ENCODE data around the gene KCNQ5.

The KCNQ5 gene

DNA sequence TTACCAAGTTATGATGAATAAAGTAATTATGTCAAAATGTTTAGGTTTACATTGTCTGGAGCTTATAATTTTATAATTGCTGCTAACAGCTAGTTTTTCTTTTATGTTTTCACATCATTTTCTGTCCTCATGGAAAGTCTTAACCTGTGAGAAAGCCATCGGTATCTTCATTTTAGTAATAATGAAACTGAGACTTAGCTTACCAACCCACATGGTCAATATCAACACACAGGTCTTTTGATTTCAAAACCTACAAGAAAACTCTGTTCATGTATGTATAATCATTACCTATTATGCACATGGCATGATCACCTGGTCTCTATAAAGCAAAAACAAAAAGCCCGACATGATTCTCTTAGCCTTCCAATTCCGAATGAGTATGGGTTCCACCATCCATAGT lies 61.9 kb downstream of the KCNQ5 start:
- DNase-seq, result no peak

DNA sequence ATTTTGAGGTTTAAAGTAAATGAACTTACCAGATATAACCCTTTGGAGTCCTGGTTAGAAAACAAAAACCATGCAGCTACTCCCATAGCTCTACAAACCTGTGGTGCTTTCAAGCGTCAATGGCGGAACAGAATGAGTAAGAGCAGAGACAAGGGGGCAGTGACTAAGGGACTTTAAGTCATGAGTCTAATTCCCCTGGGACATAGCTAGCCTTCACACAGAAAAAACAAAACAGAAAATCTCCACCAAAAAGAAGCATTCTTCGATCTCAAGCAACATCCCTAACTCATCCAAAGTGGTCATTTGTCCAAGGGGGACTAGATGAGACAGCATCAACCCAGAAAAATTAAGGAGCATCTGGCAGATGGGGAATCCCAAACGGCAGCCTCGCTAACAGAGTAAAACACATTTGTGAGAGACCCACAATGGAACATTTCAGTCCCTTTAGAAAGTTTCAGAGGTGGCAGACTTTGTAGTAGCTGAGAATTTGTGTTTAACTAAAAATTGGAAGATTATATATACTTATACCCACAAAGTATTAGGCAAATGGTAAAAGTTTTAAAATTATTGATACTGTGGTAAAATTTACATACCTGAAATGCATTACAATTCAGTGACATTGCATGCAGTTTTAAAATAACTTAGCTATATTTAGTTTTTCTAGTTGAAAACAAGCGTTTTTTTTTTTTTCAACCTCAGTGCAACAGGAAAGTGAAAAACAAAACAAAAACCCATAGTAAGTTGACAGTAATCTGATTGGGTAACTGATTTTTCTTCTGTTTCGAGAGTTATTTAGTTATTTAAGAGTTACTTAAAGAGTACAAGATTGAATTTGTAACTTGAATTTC lies 67.5 kb downstream of the KCNQ5 start:
- no peak for DNase-seq

GRCh38 chr6:72691249-72691648 lies 69.4 kb downstream of the KCNQ5 start:
- DNase-seq, result no peak

- no peak for DNase-seq
Measured at GRCh38 chr6:72696055-72696454, 74.2 kb downstream of the KCNQ5 start.

DNA sequence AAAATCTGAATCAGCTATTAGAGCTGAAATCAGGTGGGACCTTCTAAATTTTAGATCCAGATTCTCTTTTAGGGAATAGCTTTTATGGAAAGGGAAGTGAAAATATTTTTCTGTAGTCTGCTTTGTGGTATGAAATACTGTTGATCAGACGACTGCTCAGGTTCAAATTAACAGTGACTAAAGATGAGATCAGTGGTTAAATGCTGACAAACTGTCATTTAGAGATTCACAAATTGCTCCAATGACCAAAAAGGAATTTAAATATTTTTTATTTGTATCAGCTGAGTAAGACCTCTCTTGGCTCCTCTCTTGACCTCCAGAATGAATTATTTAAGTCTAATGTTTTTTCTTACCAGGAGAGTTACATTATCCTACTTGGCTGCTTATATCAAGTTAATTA lies 77.3 kb downstream of the KCNQ5 start:
- no peak for DNase-seq

DNA sequence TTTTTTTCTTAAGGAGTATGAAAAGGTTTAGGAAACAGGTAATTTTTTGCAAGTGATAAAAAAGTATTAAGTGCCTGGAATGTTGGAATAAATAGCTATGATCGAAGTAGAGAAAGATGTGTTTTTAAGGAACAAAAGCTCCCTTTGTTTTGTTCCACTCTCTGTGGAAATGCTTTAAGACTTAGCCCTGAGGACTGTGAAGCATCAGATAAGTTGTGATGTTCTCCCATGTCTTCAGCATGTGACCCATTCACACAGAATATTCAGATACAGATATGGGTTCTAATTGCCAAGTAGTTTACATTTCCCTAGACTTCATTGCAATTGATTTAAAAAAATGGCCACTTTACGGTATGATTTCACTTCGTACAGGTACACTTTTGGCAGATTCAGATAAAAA lies 80.6 kb downstream of the KCNQ5 start:
- no peak for DNase-seq

GRCh38 chr6:72703093-72703492 lies 81.2 kb downstream of the KCNQ5 start:
- DNase-seq, result no peak

DNA sequence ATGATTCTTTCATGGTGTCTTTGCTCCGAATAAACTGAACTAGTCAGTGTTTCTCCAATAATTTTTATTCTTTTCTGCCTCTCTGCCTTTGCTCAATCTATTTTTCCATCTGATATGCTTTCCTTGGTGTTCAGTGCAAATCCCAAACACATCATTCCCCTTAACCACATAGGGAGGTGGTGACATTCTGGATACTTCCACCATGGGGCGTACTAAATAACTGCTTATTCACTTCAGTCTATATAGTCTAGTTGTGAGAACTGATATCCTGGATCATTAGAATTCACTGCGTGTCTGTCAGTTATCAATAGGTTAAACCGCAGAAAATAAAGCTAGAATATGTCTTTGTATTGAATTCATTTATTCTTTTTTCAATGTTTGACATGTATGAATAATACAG lies 83.1 kb downstream of the KCNQ5 start:
- DNase-seq, result no peak

DNA sequence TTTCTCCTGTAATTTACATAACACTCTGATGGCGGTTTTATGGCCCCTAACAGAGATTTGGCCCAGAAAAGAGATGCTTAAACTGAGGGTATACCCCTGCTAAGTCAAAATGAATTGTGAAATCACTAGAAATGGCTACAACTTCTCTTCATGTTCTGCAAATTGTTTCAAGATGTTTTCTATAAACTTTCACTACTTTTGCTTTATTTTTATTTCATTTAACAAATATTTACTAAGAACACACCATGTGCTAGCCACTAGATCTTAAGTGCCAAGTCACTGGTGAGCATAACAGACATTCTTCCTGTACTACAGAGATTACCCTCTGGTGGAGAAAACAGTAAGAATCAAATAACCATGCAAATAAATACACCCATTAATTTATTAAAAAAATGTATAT lies 87.6 kb downstream of the KCNQ5 start:
- DNase-seq, result no peak

DNA sequence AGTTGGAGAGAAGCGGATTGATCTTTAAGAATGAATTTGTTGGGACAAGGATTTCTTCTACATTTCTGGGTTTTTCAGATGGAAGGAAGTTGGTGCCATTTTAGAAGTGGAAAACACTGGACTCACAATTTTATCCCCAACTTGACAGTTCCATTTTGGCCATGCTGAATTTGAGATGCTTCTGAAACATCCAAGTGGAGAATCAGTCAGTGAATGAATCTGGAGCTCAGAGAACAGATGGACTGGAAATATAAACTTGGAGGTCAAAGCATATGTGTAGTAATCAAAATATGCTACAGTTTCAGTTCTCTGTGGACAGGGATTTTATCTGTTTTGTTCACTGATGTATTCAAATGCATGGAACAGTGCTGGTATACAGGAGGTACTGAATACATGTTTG lies 89.9 kb downstream of the KCNQ5 start:
- DNase-seq, result no peak

- no peak for DNase-seq
Measured at GRCh38 chr6:72712910-72713309, 91.0 kb downstream of the KCNQ5 start.

DNA sequence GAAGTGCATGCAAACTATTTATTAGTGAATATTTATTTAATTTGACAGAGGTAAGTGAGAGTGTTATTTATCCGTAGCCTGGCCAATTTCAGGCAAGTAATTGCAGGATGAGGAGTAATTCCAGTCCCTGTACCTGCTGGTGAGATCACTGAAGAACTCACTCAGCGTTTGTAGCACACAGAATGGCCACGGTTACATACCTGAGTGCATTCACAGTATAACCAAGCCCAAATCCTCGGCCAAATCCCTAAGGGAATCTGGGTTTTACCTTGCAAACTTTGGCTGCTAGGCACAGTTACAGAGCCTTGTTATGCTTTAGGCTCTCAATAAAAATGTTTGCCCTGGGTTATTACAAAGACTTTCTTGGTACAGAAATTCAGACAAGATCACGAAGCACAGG lies 93.3 kb downstream of the KCNQ5 start:
- DNase-seq, result no peak

DNA sequence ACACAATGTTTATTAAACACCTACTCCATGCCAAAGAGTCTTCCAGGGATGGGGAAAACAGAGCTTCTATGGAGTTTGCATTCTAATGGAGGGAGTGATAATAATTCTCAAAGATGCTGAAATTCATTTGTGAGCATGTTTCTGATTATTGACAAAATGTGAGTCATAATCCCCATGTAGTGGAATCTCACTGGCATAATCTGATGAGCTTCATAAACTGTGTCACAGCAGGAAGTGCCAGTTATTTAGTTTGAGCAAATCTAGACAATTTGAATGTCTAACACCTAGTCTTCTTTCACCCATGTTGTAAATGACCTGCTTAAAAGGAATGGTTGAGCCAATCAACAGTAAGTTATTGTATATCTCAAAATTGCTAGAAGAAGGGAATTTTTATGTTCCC lies 95.1 kb downstream of the KCNQ5 start:
- no peak for DNase-seq

- no peak for DNase-seq
Measured at GRCh38 chr6:72720464-72720863, 98.6 kb downstream of the KCNQ5 start.

DNA sequence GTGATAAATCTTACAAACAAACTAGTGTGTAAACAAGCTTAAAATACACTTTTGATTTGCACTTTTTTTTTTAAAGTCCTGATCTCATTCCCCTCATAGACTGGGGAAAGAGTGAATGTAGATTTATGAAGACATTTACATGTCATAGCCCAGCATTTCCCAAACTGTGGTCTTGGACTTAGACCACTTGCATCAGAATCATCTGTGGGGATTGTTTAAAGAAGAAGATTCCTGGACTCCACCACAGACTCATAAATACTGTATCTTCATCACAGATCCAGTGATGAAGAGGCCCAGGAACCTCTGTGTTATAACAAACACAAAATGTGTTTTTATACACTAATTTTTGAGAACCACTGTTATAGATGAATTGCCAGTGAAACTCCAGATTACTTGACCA lies 99.5 kb downstream of the KCNQ5 start:
- DNase-seq, result no peak

DNA sequence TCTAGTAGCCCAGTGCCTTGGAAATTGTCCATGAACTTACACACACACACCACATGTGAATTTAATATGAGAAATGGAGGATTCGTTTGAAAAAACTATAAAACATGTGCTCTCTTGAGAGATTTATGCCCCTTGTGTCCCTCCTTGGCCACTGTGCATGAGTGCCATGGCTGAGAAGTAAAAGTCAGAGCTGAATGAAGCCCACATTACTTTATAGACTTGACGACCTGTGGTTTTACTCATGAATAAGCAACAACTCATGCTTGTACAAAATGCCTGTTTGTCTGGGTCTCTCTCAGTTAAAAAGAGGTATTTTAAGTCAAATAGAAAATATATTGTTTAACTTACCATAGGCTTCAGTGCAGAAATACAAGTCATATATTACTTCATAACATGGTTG lies 102.7 kb downstream of the KCNQ5 start:
- no peak for DNase-seq

GRCh38 chr6:72728706-72729343 lies 107.0 kb downstream of the KCNQ5 start:
- DNase-seq, result no peak

GRCh38 chr6:72733045-72733444 lies 111.2 kb downstream of the KCNQ5 start:
- no peak for DNase-seq

DNA sequence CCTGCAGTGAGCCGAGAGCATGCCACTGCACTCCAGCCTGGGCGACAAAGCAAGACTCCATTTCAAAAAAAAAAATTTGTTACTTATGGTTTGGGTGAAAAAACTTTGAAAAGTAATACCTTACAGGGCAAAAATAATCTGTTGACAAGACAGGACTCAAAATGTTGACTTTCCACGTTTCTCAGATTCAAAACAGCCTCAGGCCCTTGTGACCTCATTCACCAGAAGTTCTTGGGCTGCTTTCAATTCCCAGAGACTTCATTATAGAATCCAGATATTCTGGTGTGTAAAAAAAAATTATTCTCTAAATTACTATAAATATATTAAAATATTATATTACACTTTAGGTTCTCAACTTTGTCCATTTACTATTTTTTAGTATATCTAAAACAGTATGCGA lies 116.2 kb downstream of the KCNQ5 start:
- no peak for DNase-seq

DNA sequence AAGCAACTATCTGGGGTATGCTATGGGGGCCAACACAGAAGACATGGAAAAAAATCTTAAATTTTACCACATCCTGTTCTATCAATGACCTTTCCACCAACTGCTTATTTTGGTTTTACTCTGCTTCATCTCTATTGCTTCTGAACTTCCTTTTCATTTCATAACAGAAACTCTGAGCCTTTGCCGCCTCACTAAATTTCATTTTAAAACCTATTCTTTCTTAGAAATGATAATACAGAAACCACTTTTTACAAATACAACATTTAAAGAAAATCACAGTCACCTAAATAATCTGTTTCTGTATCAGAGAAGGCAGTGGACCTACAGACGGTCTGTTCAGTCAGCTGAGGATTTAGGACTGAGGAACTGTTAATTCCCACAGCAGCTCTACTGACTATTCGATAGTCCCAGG lies 117.5 kb downstream of the KCNQ5 start:
- DNase-seq, result no peak

- DNase-seq, result no peak
Measured at GRCh38 chr6:72740135-72740534, 118.3 kb downstream of the KCNQ5 start.

GRCh38 chr6:72741083-72741482 lies 119.2 kb downstream of the KCNQ5 start:
- DNase-seq, result no peak

- DNase-seq, result no peak
Measured at GRCh38 chr6:72742001-72742673, 120.3 kb downstream of the KCNQ5 start.

- DNase-seq, result no peak
Measured at GRCh38 chr6:72746276-72746675, 124.4 kb downstream of the KCNQ5 start.
